CD4-positive, alpha-beta T cell treated with Interleukin-15 for 4 hours (primary cell): ENCODE results near the gene TMTC4.
"Not testable (repeated sequence)": the region's sequence is repeated elsewhere in the genome, so short reads cannot be mapped to it uniquely, and the experiment has no call there.

Source experiments
- DNase-seq: peaks from one replicate; pipeline ENCODE4 v3.0.0-alpha.2; 2020; ENCODE audit warnings: low spot score

The TMTC4 gene

GRCh38 chr13:100584896-100585295, 89.7 kb downstream of the TMTC4 start:
- peak; percentile 5 for DNase-seq

GRCh38 chr13:100581504-100581903, 93.1 kb downstream of the TMTC4 start:
- no peak for DNase-seq

GRCh38 chr13:100581030-100581429, 93.6 kb downstream of the TMTC4 start:
- no peak for DNase-seq

- DNase-seq: no peak
Measured at GRCh38 chr13:100580045-100580444, 94.5 kb downstream of the TMTC4 start.

- DNase-seq: not testable (repeated sequence)
Measured at GRCh38 chr13:100577239-100577638, 97.4 kb downstream of the TMTC4 start.

- DNase-seq: peak; percentile 76
Measured at GRCh38 chr13:100573121-100573520, 101.5 kb downstream of the TMTC4 start.

GRCh38 chr13:100566543-100566942, 108.1 kb downstream of the TMTC4 start:
- DNase-seq: no peak

GRCh38 chr13:100565286-100565685, 109.3 kb downstream of the TMTC4 start:
- DNase-seq: no peak

GRCh38 chr13:100564444-100565223, 110.0 kb downstream of the TMTC4 start:
- DNase-seq: no peak

GRCh38 chr13:100563779-100564178, 110.8 kb downstream of the TMTC4 start:
- DNase-seq: no peak

GRCh38 chr13:100561599-100562204, 112.9 kb downstream of the TMTC4 start:
- DNase-seq: no peak

GRCh38 chr13:100561158-100561499, 113.5 kb downstream of the TMTC4 start:
- no peak for DNase-seq

GRCh38 chr13:100560498-100561157, 114.0 kb downstream of the TMTC4 start:
- DNase-seq: no peak

- DNase-seq: no peak
Measured at GRCh38 chr13:100559886-100560285, 114.7 kb downstream of the TMTC4 start.
